HG03442 (cell line): Measurements from ENCODE around the gene MPP3.
"Not testable (repeated sequence)": the region's sequence is repeated elsewhere in the genome, so short reads cannot be mapped to it uniquely, and the experiment has no call there.

Experiments used
- ATAC-seq: cut with Tn5 transposase; IDR thresholded peaks from one replicate; pipeline ENCODE4 v1.9.1; 2021; ENCODE audit warnings: mild to moderate bottlenecking, moderate library complexity; ENCODE audit not compliant: unreplicated experiment

MPP3 gene

GRCh38 chr17:43832976-43833829 is at the start of gene MPP3:
Gene MPP3 (minus strand): TSS chr17:43833146. CDS start chr17:43831906, 1,240 bp downstream.
- ATAC-seq = no peak

GRCh38 chr17:43881758-43882505 is 49.0 kb upstream of the MPP3 start:
- ATAC-seq = no peak

- ATAC-seq = no peak
Observed at GRCh38 chr17:43881181-43881580, 48.2 kb upstream of the MPP3 start.

GRCh38 chr17:43880420-43880991 is 47.6 kb upstream of the MPP3 start:
- ATAC-seq = no peak

- no peak for ATAC-seq
Observed at GRCh38 chr17:43879723-43880419, 46.9 kb upstream of the MPP3 start.

GRCh38 chr17:43878260-43879175 is 45.6 kb upstream of the MPP3 start:
- ATAC-seq = no peak

- no peak for ATAC-seq
Observed at GRCh38 chr17:43877451-43878155, 44.7 kb upstream of the MPP3 start.

GRCh38 chr17:43877031-43877430 is 44.1 kb upstream of the MPP3 start:
- no peak for ATAC-seq

- ATAC-seq = no peak
Observed at GRCh38 chr17:43875476-43876147, 42.7 kb upstream of the MPP3 start.

GRCh38 chr17:43874293-43874692 is 41.3 kb upstream of the MPP3 start:
- no peak for ATAC-seq

GRCh38 chr17:43873815-43874214 is 40.9 kb upstream of the MPP3 start:
- ATAC-seq = no peak

- ATAC-seq = no peak
Observed at GRCh38 chr17:43873091-43873490, 40.1 kb upstream of the MPP3 start.

GRCh38 chr17:43871946-43872690 is 39.2 kb upstream of the MPP3 start:
- no peak for ATAC-seq

- ATAC-seq = not testable (repeated sequence)
Observed at GRCh38 chr17:43869031-43869430, 36.1 kb upstream of the MPP3 start.

GRCh38 chr17:43868226-43868994 is 35.5 kb upstream of the MPP3 start:
- no peak for ATAC-seq

GRCh38 chr17:43864161-43864984 is 31.4 kb upstream of the MPP3 start:
- no peak for ATAC-seq

- ATAC-seq = no peak
Observed at GRCh38 chr17:43861960-43862359, 29.0 kb upstream of the MPP3 start.
